HG03571 (cell line): ENCODE measurements around the gene GABPB2.
"Not testable (repeated sequence)": the region's sequence is repeated elsewhere in the genome, so short reads cannot be mapped to it uniquely, and the experiment has no call there.

Experiments used
- ATAC-seq: cut with Tn5 transposase; IDR thresholded peaks from one replicate; pipeline ENCODE4 v1.9.1; 2021; ENCODE audit not compliant: unreplicated experiment

The GABPB2 gene

GRCh38 chr1:151059109-151060006 is 11.2 kb upstream of the GABPB2 start, which contains the start of gene CDC42SE1:
TSS of gene CDC42SE1 (minus strand) at chr1:151059622. CDS start at chr1:151055730, 3,892 bp downstream.
- ATAC-seq = peak; percentile 80

- ATAC-seq = no peak
These were observed 10.4 kb upstream of the GABPB2 start, which contains the start of gene MLLT11 for GRCh38 chr1:151060007-151060656. TSS of gene MLLT11 (plus strand) at chr1:151060397. CDS start at chr1:151067225, 6,828 bp downstream.

GRCh38 chr1:151060657-151061421 is 9.7 kb upstream of the GABPB2 start:
- ATAC-seq = no peak

GRCh38 chr1:151061704-151062103 is 8.9 kb upstream of the GABPB2 start:
- no peak for ATAC-seq

- ATAC-seq = no peak
These were observed 7.7 kb upstream of the GABPB2 start for GRCh38 chr1:151062741-151063371.

- ATAC-seq = no peak
These were observed 5.4 kb upstream of the GABPB2 start for GRCh38 chr1:151065089-151065645.

- ATAC-seq = no peak
These were observed 3.4 kb upstream of the GABPB2 start for GRCh38 chr1:151067185-151067584.

GRCh38 chr1:151069103-151069486 is 1.5 kb upstream of the GABPB2 start:
- ATAC-seq = no peak

- no peak for ATAC-seq
These were observed 1.7 kb downstream of the GABPB2 start for GRCh38 chr1:151072224-151072623.

- ATAC-seq = no peak
These were observed 15.5 kb downstream of the GABPB2 start for GRCh38 chr1:151085953-151086559.

- not testable (repeated sequence) for ATAC-seq
These were observed 26.9 kb downstream of the GABPB2 start for GRCh38 chr1:151097426-151097825.

GRCh38 chr1:151098126-151098525 is 27.6 kb downstream of the GABPB2 start:
- no peak for ATAC-seq

GRCh38 chr1:151104630-151105029 is 34.1 kb downstream of the GABPB2 start:
- no peak for ATAC-seq

- no peak for ATAC-seq
These were observed 36.3 kb downstream of the GABPB2 start for GRCh38 chr1:151106894-151107293.

GRCh38 chr1:151108331-151108730 is 37.8 kb downstream of the GABPB2 start:
- ATAC-seq = no peak

- ATAC-seq = no peak
These were observed 43.3 kb downstream of the GABPB2 start for GRCh38 chr1:151113877-151114276.

GRCh38 chr1:151124763-151125403 is 54.3 kb downstream of the GABPB2 start:
- no peak for ATAC-seq

- no peak for ATAC-seq
These were observed 58.2 kb downstream of the GABPB2 start for GRCh38 chr1:151128800-151129199.

- ATAC-seq = no peak
These were observed 60.5 kb downstream of the GABPB2 start for GRCh38 chr1:151130987-151131586.
